Measurements from ENCODE around the gene INPP4B.

Gene INPP4B

GRCh38 chr4:142473218-142473959, 372.7 kb downstream of the INPP4B start:
- DNase-seq (ENCODE audit: low read depth) = no peak

DNA sequence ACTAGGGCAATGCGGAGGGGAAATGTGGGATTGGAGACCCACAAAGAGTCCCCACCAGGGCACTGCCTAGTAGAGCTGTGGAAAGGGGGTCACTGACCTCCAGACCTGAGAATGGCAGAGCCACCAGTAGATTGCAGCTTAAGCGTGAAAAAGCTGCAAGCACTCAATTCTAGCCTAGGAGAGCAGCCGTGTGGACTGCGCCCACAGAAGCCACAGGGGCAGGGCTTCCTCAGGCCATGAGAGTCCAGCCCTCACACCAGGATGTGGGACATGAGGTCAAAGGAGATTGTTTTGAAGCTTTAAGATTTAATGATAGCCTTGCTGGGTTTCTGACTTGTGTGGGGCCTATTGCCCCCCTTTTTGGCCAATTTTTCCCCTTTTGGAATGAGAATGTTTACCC, 379.0 kb downstream of the INPP4B start:
- no peak for DNase-seq (ENCODE audit: low read depth)

GRCh38 chr4:142465526-142465925, 380.6 kb downstream of the INPP4B start:
- no peak for DNase-seq (ENCODE audit: low read depth)

GRCh38 chr4:142463206-142463605, 382.9 kb downstream of the INPP4B start:
- DNase-seq (ENCODE audit: low read depth) = no peak

GRCh38 chr4:142452161-142452855, 393.8 kb downstream of the INPP4B start:
- no peak for DNase-seq (ENCODE audit: low read depth)

- no peak for DNase-seq (ENCODE audit: low read depth)
Observed at GRCh38 chr4:142449771-142450373, 396.2 kb downstream of the INPP4B start.

DNA sequence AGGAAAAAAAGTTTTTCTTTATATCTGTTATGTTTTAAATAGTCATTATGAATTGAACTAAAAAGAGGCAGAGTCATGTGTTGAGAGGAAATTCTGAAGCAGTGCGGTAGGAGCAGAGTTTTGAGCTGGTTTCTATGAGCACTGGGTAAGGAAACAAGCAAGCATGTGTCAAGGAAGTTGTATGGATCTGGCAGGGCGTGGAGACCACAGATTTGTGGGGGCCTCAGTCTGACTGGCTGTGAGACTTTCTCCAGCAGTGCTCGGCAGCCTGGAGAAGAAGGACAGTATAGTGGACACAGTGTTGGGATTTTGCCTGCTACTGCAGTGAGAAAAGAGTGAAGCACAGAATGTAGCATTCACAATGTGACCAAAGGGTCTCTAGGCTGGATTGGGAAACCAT, 399.1 kb downstream of the INPP4B start:
- no peak for DNase-seq (ENCODE audit: low read depth)

GRCh38 chr4:142443469-142443868, 402.6 kb downstream of the INPP4B start:
- no peak for DNase-seq (ENCODE audit: low read depth)

GRCh38 chr4:142440093-142440492, 406.0 kb downstream of the INPP4B start:
- DNase-seq (ENCODE audit: low read depth) = no peak

- no peak for DNase-seq (ENCODE audit: low read depth)
Observed at GRCh38 chr4:142435599-142436235, 410.4 kb downstream of the INPP4B start.

- no peak for DNase-seq (ENCODE audit: low read depth)
Observed at GRCh38 chr4:142434519-142435224, 411.4 kb downstream of the INPP4B start.

DNA sequence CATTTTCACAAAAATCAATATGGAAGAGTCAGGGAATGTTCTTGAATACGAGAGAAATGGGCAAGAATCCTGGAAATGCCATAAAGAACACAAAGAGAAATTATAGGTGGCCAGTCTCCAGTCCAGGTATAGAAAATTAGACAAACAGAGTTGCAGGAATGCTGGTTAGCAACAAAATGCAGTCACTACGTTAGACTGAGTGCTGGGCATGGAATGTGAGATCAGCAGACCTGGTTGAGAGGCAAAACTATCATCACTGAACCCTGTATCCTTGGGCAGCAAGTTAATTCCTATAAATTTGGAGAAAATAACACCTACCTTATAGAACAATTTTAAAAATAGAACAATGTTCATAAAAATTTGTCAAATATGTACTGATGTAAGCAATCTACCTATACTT, 417.4 kb downstream of the INPP4B start:
- DNase-seq (ENCODE audit: low read depth) = no peak

DNA sequence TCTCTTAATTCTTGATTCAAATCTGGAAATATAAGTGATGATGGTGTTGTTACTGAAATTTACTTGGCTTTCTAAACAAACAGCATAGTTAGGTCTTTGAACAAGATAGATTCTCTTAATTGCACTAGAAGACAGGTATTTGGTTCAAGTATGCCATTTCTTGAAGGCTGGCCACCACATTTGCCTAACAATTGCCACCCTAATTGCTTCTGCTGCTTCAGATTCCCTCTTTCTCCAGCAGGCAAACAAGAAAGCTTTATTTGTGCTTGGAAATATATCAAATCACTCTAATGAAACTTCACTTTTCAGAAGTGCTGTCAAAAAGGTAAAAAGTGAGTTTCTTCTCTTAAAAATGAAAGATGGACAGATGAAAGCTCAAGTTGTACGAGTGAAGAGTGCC, 418.6 kb downstream of the INPP4B start:
- no peak for DNase-seq (ENCODE audit: low read depth)

- no peak for DNase-seq (ENCODE audit: low read depth)
Observed at GRCh38 chr4:142423861-142424260, 422.2 kb downstream of the INPP4B start.

DNA sequence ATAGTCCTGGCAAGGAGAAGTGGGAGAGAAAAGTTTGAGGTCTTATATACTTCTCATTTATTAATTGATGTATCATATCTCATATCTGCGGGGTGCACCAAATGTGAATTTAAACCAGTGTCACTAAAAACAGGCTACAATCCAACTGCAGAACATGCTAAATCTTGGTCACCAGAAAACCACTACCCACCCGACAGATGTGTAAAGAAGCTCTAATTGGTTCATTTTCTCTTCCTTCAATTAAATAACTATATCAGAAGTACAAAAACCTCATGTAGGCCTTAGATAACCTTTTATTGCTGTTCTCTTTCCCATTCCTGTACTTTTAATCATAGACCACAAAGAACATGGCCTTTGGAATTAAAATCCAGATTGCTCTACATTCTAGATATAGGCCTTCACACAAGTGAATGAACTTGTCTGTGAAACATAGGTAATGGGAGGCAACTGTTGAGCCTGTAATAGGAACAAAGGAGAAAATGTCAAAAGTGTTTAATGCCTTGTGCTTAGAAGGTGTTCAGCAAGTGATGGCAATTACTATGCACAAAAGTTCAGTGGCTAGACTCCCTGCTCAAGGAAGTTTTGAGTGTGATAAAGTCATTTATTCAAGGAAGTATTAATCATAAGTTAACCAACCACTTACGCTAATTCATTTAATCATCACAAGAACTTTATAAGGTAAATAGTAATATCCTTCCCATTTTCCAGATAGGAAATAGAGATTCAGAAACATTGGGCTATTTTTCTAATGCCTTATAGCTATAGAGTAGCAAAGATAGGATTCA, 425.6 kb downstream of the INPP4B start:
- no peak for DNase-seq (ENCODE audit: low read depth)

- DNase-seq (ENCODE audit: low read depth) = no peak
Observed at GRCh38 chr4:142419712-142420111, 426.4 kb downstream of the INPP4B start.

GRCh38 chr4:142418697-142419096, 427.4 kb downstream of the INPP4B start:
- no peak for DNase-seq (ENCODE audit: low read depth)

- no peak for DNase-seq (ENCODE audit: low read depth)
Observed at GRCh38 chr4:142416711-142417275, 429.3 kb downstream of the INPP4B start.

DNA sequence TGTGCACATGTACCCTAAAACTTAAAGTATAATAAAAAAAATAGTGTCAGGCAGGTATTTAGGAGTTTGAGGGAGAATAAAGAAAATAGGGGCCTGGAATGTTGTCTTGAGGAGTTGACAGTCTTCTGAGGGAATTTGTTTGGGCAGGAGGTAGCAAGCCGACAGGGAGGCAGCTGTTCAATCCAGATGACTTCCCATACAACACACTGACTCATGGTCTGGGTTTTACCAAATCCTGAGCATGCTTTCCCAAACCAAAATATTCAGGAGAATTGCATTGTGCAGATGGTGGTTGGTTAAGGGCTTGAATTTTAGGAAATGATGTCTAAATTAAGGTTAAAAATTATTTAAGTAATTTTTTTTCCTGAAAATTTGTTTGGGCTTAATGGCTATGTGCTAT, 430.0 kb downstream of the INPP4B start:
- DNase-seq (ENCODE audit: low read depth) = no peak

- DNase-seq (ENCODE audit: low read depth) = no peak
Observed at GRCh38 chr4:142414366-142414990, 431.6 kb downstream of the INPP4B start.

DNA sequence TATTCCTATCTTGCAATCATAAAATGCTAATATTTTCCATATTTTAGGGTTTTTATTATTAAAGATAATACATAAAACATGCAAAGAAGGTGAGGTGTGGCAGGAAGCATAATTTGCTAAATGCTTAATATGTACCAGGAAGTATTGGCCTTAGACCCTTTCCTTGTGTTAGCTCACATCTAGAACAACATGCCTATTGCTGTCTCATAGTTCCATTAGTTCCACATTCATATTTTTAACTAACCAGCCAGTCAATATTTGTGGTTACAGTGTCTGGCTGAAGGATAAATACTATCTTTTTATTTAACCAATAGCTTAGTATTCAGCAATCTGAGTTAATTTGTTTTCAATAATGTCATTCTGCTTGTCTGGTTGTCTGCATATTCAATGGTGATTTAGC, 432.6 kb downstream of the INPP4B start:
- no peak for DNase-seq (ENCODE audit: low read depth)

All from activated T-helper 1 cell treated with Interleukin-2 at 50 U/mL for 16 hours (primary cell).